HG02938 (cell line): ENCODE data around the gene KCNC3.

ENCODE experiments used
- ATAC-seq: cut with Tn5 transposase; IDR thresholded peaks from one replicate; pipeline ENCODE4 v1.9.1; 2021; ENCODE audit warnings: mild to moderate bottlenecking, moderate library complexity; ENCODE audit not compliant: unreplicated experiment

The KCNC3 gene

DNA sequence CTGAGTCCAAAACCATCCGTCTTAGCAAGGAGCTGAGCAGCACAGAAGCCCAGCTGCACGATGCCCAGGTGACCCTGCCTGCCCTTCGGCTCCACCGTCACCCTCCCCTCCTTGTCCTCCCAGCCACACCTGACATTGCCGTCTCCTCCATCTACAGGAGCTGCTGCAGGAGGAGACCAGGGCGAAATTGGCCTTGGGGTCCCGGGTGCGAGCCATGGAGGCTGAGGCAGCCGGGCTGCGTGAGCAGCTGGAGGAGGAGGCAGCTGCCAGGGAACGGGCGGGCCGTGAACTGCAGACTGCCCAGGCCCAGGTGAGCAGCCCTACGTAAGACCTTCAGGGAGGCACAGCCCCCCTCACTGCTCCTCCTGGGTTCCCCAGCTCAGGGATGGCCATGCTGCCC is 49.1 kb downstream of the KCNC3 start:
- no peak for ATAC-seq

DNA sequence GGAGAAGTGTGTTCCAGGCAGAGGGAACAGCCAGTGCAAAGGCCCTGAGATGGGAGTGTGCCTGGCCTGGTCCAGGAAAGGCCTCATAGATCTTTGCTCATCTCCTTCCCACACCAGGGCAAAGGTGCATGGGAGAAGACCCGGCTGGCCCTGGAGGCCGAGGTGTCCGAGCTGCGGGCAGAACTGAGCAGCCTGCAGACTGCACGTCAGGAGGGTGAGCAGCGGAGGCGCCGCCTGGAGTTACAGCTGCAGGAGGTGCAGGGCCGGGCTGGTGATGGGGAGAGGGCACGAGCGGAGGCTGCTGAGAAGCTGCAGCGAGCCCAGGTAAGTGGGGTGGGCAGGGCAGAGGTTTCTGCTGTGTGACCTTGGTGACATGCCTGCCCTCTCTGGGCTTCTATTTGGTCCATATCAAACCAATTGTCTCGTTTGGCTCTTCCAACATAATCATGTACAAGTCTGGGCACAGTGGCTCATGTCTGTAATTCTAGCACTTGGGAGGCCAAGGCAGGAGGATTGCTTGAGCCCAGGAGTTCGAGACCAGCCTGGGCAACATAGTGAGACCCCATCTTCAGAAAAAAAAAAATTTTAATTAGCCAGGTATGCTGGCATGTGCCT is 51.1 kb downstream of the KCNC3 start:
- no peak for ATAC-seq

DNA sequence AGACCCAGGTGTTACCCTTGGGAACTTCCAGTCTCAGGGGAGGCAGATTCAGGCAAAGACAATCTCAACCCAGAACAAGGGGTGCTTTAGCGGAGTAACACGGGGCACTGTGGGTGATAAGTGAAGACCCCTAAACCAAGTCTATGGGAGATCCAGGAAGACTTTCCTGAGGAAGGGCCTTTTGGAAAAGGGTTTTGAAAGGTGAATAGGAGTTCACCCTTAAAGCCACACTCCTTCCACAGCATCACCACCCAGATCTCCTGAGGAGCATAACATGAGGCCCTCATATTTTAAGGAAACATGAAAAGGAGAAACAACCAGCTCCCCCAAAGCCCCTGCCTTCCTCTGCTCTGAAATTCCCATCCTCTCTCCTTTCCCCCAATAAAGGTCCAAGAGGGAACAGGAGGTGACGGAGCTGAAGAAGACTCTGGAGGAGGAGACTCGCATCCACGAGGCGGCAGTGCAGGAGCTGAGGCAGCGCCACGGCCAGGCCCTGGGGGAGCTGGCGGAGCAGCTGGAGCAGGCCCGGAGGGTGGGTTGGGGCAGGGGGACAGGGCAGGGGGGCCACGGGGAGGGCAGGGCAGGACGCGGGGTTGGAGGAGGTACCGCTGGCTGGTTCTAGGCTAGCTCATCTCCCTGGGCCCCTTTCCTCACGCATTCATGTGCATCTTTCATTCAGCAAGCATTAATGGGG is 52.7 kb downstream of the KCNC3 start:
- no peak for ATAC-seq

DNA sequence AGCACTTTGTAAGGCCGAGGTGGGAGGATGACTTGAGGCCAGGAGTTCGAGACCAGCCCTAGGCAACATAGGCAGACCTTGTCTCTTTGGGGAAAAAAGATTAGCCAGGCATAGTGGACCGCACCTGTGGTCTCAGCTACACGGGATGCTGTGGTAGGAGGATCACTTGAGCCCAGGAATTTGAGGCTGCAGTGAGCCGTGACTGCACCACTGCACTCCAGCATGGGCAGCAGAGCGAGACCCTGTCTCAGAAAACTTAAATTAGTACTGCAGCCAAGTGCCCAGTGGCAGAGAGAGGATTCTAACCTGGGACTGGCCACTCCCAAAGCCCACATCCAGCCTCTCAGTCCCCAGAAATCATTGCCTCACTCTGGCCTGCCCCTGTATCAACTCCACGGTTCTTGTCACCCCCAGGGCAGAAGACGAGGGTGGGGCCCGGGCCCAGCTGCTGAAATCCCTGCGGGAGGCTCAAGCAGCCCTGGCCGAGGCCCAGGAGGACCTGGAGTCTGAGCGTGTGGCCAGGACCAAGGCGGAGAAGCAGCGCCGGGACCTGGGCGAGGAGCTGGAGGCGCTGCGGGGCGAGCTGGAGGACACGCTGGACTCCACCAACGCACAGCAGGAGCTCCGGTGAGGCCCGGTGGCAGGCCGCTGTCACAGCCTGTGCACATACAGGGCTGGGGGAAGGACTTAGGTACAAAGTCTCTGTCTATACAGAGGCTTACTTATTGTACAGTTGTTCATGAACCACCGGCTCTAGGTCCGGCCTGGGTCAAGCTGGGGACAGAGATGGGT is 53.4 kb downstream of the KCNC3 start:
- ATAC-seq, result no peak

DNA sequence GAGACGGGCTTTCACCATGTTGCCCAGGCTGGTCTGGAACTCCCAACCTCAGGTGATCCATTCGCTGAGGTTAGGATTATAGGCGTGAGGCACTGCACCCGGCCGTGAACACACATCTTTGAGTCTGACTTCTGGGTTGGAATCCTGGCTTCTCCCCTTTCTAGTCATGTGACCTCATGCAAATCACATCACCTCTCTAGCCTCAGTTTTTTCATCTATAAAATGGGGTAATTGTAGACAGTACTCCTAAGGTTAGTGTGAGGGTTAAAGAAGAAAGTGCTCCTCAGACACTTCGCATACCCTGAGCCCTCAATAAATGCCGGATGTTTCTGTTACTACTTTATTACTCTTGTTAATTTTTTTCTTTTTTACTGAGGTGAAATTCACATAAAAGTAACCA is 55.4 kb downstream of the KCNC3 start:
- ATAC-seq, result no peak

DNA sequence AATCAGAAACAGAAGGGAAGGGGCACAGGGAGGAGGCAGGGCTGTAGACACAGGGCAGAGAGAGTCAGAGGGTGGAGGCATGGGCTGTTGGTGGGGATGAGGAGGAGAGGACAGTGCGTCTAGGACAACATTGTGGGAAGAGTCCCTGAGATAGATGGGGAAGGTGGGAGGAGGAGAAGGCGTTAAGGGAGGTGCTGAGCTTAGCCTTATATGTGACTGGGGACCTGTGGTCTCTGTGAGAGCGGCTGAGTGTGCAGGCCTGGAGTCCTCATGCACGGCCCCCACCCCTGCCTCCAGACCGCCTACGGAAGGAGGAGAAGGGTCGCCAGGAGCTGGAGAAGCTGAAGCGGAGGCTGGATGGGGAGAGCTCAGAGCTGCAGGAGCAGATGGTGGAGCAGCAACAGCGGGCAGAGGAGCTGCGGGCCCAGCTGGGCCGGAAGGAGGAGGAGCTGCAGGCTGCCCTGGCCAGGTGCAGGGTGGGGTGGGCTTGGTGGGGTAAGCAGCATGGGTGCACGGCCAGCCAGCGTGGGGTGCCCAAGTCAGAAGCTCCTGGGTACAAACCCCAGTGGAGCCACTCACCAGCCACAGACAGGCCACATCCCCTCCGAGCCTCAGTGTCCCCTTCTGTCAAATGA is 56.8 kb downstream of the KCNC3 start:
- no peak for ATAC-seq

DNA sequence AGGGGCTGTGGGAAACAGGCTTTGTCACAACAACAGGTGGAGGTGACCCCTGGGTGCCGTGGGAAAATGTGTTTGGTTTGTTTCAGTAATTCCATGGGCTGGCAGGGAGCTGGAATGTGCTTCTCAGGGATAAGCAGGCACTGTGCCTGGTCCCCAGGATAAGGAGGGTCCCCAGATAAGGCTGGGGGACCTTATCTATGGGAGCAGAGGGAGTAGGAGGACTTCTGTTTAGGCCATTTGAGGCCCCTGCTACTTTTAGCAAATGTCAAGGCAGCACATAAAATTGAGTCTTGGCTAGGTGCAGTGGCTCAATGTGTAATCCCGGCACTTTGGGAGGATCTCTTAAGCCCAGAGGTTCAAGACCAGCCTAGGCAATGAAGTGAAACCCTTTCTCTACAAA is 59.5 kb downstream of the KCNC3 start:
- ATAC-seq, result no peak

DNA sequence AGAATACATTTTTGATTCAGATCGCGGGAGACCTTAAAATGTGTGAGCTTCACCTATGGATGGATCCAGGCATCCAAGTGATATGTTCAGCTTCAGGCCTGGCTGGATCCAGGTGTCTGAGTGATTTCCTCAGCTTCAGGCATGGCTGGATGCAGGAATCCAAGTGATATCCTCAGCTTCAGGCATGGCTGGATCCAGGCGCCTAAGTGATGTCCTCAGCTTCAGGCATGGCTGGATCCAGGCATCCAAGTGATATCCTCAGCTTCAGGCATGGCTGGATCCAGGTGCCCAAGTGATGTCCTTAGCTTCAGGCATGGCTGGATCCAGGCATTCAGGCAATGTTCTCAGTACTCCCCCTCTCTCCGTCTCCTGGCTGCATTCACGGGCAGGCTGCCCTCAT is 60.7 kb downstream of the KCNC3 start:
- no peak for ATAC-seq

DNA sequence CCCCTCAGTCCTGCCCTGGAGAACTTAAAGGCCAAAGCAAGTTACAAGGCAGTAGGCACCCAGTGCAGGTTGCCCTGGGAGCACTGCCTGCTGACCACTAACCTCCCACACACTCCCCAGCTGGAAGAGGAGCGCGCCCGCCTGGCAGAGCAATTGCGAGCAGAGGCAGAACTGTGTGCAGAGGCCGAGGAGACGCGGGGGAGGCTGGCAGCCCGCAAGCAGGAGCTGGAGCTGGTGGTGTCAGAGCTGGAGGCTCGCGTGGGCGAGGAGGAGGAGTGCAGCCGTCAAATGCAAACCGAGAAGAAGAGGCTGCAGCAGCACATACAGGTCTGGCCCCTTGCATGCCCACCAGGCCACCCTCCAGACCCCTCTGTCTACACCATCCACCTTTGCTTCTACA is 61.1 kb downstream of the KCNC3 start:
- no peak for ATAC-seq

DNA sequence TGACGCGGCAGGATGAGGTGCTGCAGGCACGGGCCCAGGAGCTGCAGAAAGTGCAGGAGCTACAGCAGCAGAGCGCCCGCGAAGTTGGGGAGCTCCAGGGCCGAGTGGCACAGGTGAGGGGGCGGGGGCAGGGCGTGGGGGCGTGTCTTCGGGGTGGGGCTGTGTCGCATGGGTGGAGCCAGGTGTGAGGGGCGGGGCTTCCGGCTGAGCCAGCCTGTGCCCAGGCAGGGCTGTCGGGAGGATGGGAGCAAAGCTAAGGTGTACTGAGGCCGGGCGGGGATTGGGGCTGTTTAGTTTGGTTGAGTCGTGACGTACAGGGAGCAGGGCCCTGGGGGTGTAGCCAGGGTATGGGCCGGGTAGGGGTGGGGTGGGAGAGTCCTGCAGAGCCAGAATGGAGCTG is 62.3 kb downstream of the KCNC3 start:
- ATAC-seq, result no peak

DNA sequence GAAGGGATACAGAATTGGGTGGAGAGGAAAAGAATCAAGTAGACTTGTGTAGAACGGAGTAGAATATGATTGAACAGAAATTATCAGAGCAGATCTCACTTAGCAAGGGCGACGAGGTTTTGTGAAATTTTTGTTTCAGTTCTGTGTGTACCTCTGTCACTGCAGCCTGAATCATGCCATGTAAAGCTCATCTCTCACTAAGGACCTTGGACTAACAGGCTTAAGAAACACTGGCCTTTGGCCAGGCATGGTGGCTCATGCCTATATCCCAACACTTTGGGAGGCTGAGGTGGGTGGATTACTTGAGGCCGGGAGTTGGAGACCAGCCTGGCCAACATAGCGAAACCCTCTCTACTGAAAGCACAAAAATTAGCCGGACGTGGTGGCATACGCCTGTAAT is 63.1 kb downstream of the KCNC3 start:
- ATAC-seq, result no peak

DNA sequence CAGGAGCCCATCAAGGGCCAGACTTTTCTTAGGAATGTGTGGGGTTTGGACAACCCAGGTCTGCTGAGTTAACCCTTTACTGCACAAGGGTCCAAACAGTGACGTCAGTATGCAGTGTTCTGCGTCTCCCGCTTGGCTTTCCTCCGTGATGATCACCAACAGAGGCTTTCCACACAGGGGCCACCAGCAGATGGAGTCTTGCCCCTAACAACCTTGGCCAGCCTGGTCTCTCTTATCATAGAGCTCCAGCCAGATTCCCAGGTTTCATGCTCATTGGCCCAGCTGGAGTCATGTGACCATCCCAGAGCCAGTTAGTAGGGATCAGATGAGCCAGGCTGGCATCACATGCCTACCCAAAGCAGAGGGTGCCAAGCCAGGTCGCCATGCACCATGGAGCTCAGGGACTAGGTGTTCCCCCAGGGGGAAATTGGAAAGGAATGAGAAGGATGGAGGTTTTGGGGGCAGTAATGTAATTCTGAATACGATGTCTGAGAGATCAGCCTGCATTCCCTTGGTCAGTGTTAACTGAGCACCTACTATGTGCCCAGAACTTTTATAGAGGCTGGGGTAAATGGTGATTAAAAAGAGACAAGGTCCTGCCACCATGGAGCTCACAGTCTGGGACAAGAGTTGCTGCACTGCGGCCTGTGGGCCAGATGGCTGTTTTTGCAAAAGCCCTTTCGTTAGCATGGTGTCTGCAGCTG is 64.5 kb downstream of the KCNC3 start:
- no peak for ATAC-seq

DNA sequence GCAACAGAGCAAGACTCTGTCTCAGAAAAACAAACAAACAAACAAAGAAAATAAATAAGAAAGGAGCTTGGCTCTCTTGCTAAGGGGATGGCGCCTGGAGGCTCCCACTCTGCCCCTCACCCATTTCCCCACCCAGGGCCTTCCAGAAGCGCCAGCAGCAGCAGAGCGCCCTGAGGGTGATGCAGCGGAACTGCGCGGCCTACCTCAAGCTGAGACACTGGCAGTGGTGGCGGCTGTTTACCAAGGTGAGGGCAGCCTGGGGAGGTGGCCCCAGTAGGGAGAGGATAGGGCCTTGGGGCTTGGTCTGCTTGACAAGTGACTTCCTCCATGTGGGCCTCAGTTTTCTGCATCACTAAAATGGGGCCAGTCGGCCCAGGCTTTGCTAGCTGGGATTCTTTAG is 66.0 kb downstream of the KCNC3 start:
- ATAC-seq, result no peak
